Measurements from ENCODE around the gene UBE4A.

UBE4A gene

GRCh38 chr11:118439646-118440045 is 80.2 kb downstream of the UBE4A start:
- no peak for DNase-seq

- no peak for DNase-seq
Observed at GRCh38 chr11:118441770-118442275, 82.4 kb downstream of the UBE4A start.

GRCh38 chr11:118442301-118442700 is 82.9 kb downstream of the UBE4A start:
- no peak for DNase-seq

- no peak for DNase-seq
Observed at GRCh38 chr11:118442908-118443589, 83.6 kb downstream of the UBE4A start.

GRCh38 chr11:118443590-118444218 is 84.3 kb downstream of the UBE4A start:
- DNase-seq = no peak

GRCh38 chr11:118447423-118447822 is 88.0 kb downstream of the UBE4A start:
- no peak for DNase-seq

- DNase-seq = no peak
Observed at GRCh38 chr11:118448294-118448693, 88.9 kb downstream of the UBE4A start.

Measured in stimulated activated CD4-positive, alpha-beta T cell treated with anti-CD3 and anti-CD28 coated beads, Interleukin-1b, Interleukin-23, amount 100 ng/mL, for 48 hours (primary cell).